ENCODE data around the gene MERTK.

MERTK gene

GRCh38 chr2:111995148-111995547, 96.7 kb downstream of the MERTK start:
- Histone ChIP-seq H2BK120ac (ENCODE audit: insufficient read depth, low read length, poor library complexity) (no peak overlapping the region), H4K12ac (ENCODE audit: low read depth, low read length) (no peak overlapping the region), H3K36me3 (ENCODE audit: control insufficient read depth in 1 of 2, insufficient read depth in 2 of 2, low read length in 2 of 2) (peaks cover 1 to 9% of the 10 kb centered on the region in 2 experiments), H3K14ac (ENCODE audit: low read length) (no peak overlapping the region), H3K9me3 (ENCODE audit: insufficient read depth, low read depth, low read length) (no peaks in the 10 kb centered on the region), H2AK5ac (ENCODE audit: low read length) (no peak overlapping the region), H2AFZ (ENCODE audit: insufficient read depth, low read length, poor library complexity) (no peak overlapping the region), H3K27ac (ENCODE audit: low read depth, low read length) (no peak overlapping the region), H3K18ac (ENCODE audit: low read length) (no peak overlapping the region), H3K4me2 (ENCODE audit: low read length) (no peak overlapping the region), H3K4me1 (ENCODE audit: control insufficient read depth in 1 of 2, insufficient read depth in 2 of 2, low read length in 2 of 2) (no peaks in the 10 kb centered on the region), H3K79me2 (ENCODE audit: control insufficient read depth, insufficient read depth, low read length, poor library complexity) (no peaks in the 10 kb centered on the region), H3K79me1 (ENCODE audit: low read length) (no peaks in the 10 kb centered on the region), H4K8ac (ENCODE audit: low read depth, low read length) (no peak overlapping the region), H2BK5ac (ENCODE audit: low read depth, low read length, poor library complexity) (no peak overlapping the region), H4K91ac (ENCODE audit: low read depth, low read length) (no peak overlapping the region), H3K9ac (ENCODE audit: low read length) (no peak overlapping the region), H3K27me3 (ENCODE audit: insufficient read depth, low read length) (no peaks in the 10 kb centered on the region), H3K23ac (ENCODE audit: low read length) (no peak overlapping the region), H3K4ac (ENCODE audit: low read depth, low read length) (no peak overlapping the region), H2BK12ac (ENCODE audit: low read length) (no peak overlapping the region), H3K4me3 (ENCODE audit: low read depth, low read length) (no peak overlapping the region)
- DNase-seq = no peak
- WGBS (ENCODE audit: extremely low coverage, insufficient coverage, insufficient read length) = no CpG with 5 or more reads among the region's 5 CpGs

- Histone ChIP-seq H3K9me3 (ENCODE audit: insufficient read depth, low read depth, low read length) (no peaks in the 10 kb centered on the region), H2AK5ac (ENCODE audit: low read length) (no peak overlapping the region), H3K14ac (ENCODE audit: low read length) (no peak overlapping the region), H3K36me3 (ENCODE audit: control insufficient read depth in 1 of 2, insufficient read depth in 2 of 2, low read length in 2 of 2) (peaks cover 4 to 10% of the 10 kb centered on the region in 2 experiments), H4K12ac (ENCODE audit: low read depth, low read length) (no peak overlapping the region), H3K4me3 (ENCODE audit: low read depth, low read length) (no peak overlapping the region), H2BK12ac (ENCODE audit: low read length) (no peak overlapping the region), H2BK5ac (ENCODE audit: low read depth, low read length, poor library complexity) (no peak overlapping the region), H3K4me1 (ENCODE audit: control insufficient read depth in 1 of 2, insufficient read depth in 2 of 2, low read length in 2 of 2) (peaks cover 0 to 2% of the 10 kb centered on the region in 2 experiments), H3K18ac (ENCODE audit: low read length) (no peak overlapping the region), H3K9ac (ENCODE audit: low read length) (no peak overlapping the region), H3K4ac (ENCODE audit: low read depth, low read length) (no peak overlapping the region), H3K27me3 (ENCODE audit: insufficient read depth, low read length) (no peaks in the 10 kb centered on the region), H3K4me2 (ENCODE audit: low read length) (no peak overlapping the region), H4K8ac (ENCODE audit: low read depth, low read length) (no peak overlapping the region), H2BK120ac (ENCODE audit: insufficient read depth, low read length, poor library complexity) (no peak overlapping the region), H3K79me2 (ENCODE audit: control insufficient read depth, insufficient read depth, low read length, poor library complexity) (no peaks in the 10 kb centered on the region), H3K79me1 (ENCODE audit: low read length) (no peaks in the 10 kb centered on the region), H3K23ac (ENCODE audit: low read length) (no peak overlapping the region), H4K91ac (ENCODE audit: low read depth, low read length) (no peak overlapping the region), H2AFZ (ENCODE audit: insufficient read depth, low read length, poor library complexity) (no peak overlapping the region), H3K27ac (ENCODE audit: low read depth, low read length) (no peak overlapping the region)
- no peak for DNase-seq
- WGBS (ENCODE audit: extremely low coverage, insufficient coverage, insufficient read length) = no CpG with 5 or more reads among the region's 4 CpGs
Observed at GRCh38 chr2:111999809-112000208, 101.4 kb downstream of the MERTK start.

GRCh38 chr2:112000399-112001135, 102.2 kb downstream of the MERTK start:
- H3K4ac ChIP-seq (ENCODE audit: low read depth, low read length) = no peak overlapping the region
- H2BK12ac ChIP-seq (ENCODE audit: low read length) = no peak overlapping the region
- no peaks in the 10 kb centered on the region for H3K79me1 ChIP-seq (ENCODE audit: low read length)
- no peak overlapping the region for H3K4me3 ChIP-seq (ENCODE audit: low read depth, low read length)
- H3K27me3 ChIP-seq (ENCODE audit: insufficient read depth, low read length) = no peaks in the 10 kb centered on the region
- no peak overlapping the region for H4K8ac ChIP-seq (ENCODE audit: low read depth, low read length)
- no peak for DNase-seq
- no peak overlapping the region for H3K27ac ChIP-seq (ENCODE audit: low read depth, low read length)
- H4K12ac ChIP-seq (ENCODE audit: low read depth, low read length) = no peak overlapping the region
- H2AK5ac ChIP-seq (ENCODE audit: low read length) = no peak overlapping the region
- WGBS (ENCODE audit: extremely low coverage, insufficient coverage, insufficient read length) = no CpG with 5 or more reads among the region's 5 CpGs
- H3K79me2 ChIP-seq (ENCODE audit: control insufficient read depth, insufficient read depth, low read length, poor library complexity) = no peaks in the 10 kb centered on the region
- H4K91ac ChIP-seq (ENCODE audit: low read depth, low read length) = no peak overlapping the region
- no peak overlapping the region for H2BK5ac ChIP-seq (ENCODE audit: low read depth, low read length, poor library complexity)
- no peak overlapping the region for H2BK120ac ChIP-seq (ENCODE audit: insufficient read depth, low read length, poor library complexity)
- no peak overlapping the region for H3K23ac ChIP-seq (ENCODE audit: low read length)
- H3K4me2 ChIP-seq (ENCODE audit: low read length) = no peak overlapping the region
- H3K9me3 ChIP-seq (ENCODE audit: insufficient read depth, low read depth, low read length) = no peaks in the 10 kb centered on the region
- H2AFZ ChIP-seq (ENCODE audit: insufficient read depth, low read length, poor library complexity) = no peak overlapping the region
- no peak overlapping the region for H3K14ac ChIP-seq (ENCODE audit: low read length)
- H3K4me1 ChIP-seq (ENCODE audit: control insufficient read depth in 1 of 2, insufficient read depth in 2 of 2, low read length in 2 of 2) = peaks cover 0 to 2% of the 10 kb centered on the region in 2 experiments
- H3K36me3 ChIP-seq (ENCODE audit: control insufficient read depth in 1 of 2, insufficient read depth in 2 of 2, low read length in 2 of 2) = peaks cover 4 to 10% of the 10 kb centered on the region in 2 experiments
- no peak overlapping the region for H3K9ac ChIP-seq (ENCODE audit: low read length)
- no peak overlapping the region for H3K18ac ChIP-seq (ENCODE audit: low read length)

- H3K79me1 ChIP-seq (ENCODE audit: low read length) = no peaks in the 10 kb centered on the region
- H2BK5ac ChIP-seq (ENCODE audit: low read depth, low read length, poor library complexity) = no peak overlapping the region
- no peak overlapping the region for H2AK5ac ChIP-seq (ENCODE audit: low read length)
- H3K14ac ChIP-seq (ENCODE audit: low read length) = no peak overlapping the region
- no peak overlapping the region for H3K4ac ChIP-seq (ENCODE audit: low read depth, low read length)
- no peak overlapping the region for H2BK12ac ChIP-seq (ENCODE audit: low read length)
- no peaks in the 10 kb centered on the region for H3K27me3 ChIP-seq (ENCODE audit: insufficient read depth, low read length)
- H3K4me2 ChIP-seq (ENCODE audit: low read length) = no peak overlapping the region
- peaks cover 0 to 2% of the 10 kb centered on the region in 2 experiments for H3K4me1 ChIP-seq (ENCODE audit: control insufficient read depth in 1 of 2, insufficient read depth in 2 of 2, low read length in 2 of 2)
- no peak overlapping the region for H3K27ac ChIP-seq (ENCODE audit: low read depth, low read length)
- no peaks in the 10 kb centered on the region for H3K9me3 ChIP-seq (ENCODE audit: insufficient read depth, low read depth, low read length)
- no CpG with 5 or more reads among the region's 4 CpGs for WGBS (ENCODE audit: extremely low coverage, insufficient coverage, insufficient read length)
- H3K23ac ChIP-seq (ENCODE audit: low read length) = no peak overlapping the region
- no peaks in the 10 kb centered on the region for H3K79me2 ChIP-seq (ENCODE audit: control insufficient read depth, insufficient read depth, low read length, poor library complexity)
- peaks cover 2 to 10% of the 10 kb centered on the region in 2 experiments for H3K36me3 ChIP-seq (ENCODE audit: control insufficient read depth in 1 of 2, insufficient read depth in 2 of 2, low read length in 2 of 2)
- H2BK120ac ChIP-seq (ENCODE audit: insufficient read depth, low read length, poor library complexity) = no peak overlapping the region
- H2AFZ ChIP-seq (ENCODE audit: insufficient read depth, low read length, poor library complexity) = no peak overlapping the region
- H3K18ac ChIP-seq (ENCODE audit: low read length) = no peak overlapping the region
- no peak overlapping the region for H4K91ac ChIP-seq (ENCODE audit: low read depth, low read length)
- no peak overlapping the region for H4K12ac ChIP-seq (ENCODE audit: low read depth, low read length)
- H3K4me3 ChIP-seq (ENCODE audit: low read depth, low read length) = no peak overlapping the region
- H4K8ac ChIP-seq (ENCODE audit: low read depth, low read length) = no peak overlapping the region
- H3K9ac ChIP-seq (ENCODE audit: low read length) = no peak overlapping the region
- DNase-seq = peak in 1 of 2 donors; percentile 27
Observed at GRCh38 chr2:112001136-112001715, 102.8 kb downstream of the MERTK start.

Measured in trophoblast cell (in vitro differentiated cells and primary cell).